ENCODE data around the gene CHODL. TPM values are rescaled to one million over a fixed set of nuclear protein-coding genes. Genes with fewer than 3 reads are reported as not detected.

Gene CHODL
- total and polyA plus RNA-seq, 2 donors (not counting 3 experiments of a cell fraction or from before 2014, with no cell fraction given), result not detected

- ChIA-PET POLR2A (no interaction called here), CTCF (interaction anchor here (1.6 kb wide), 1 partner anchor 17 kb away, joined by 5 read pairs; no protein-coding TSS in a partner anchor)
- no peaks in the 10 kb centered on the region for H3K79me2 ChIP-seq (ENCODE audit: control insufficient read depth, insufficient read depth, low read length)
- no peak overlapping the region for H3K4me2 ChIP-seq (ENCODE audit: insufficient read depth, low read length)
- dilution Hi-C loops (cut with MboI; ENCODE audit: extremely low pct_ligation_motif_present, low sequenced_read_pairs), result no loop called here
- no peaks in the 10 kb centered on the region for H3K9me1 ChIP-seq (replicated peaks; ENCODE audit: control insufficient read depth, extremely low read depth, insufficient read depth, low read length)
- no peaks in the 10 kb centered on the region for H3K4me1 ChIP-seq (ENCODE audit: control insufficient read depth, extremely low read depth, insufficient read depth, low read length)
- H4K20me1 ChIP-seq (replicated peaks; ENCODE audit: control insufficient read depth, extremely low read depth, insufficient read depth, low read length), result no peaks in the 10 kb centered on the region
- FAIRE-seq (no peak), DNase-seq (ENCODE audit: low read depth, low spot score) (no peak)
- no TSS peak for BruUV-seq (replicated peaks)
- no peaks in the 10 kb centered on the region for H3K36me3 ChIP-seq (ENCODE audit: control insufficient read depth in 2 of 2, extremely low read depth in 1 of 2, insufficient read depth in 2 of 2, low read length in 2 of 2)
- no peaks in the 10 kb centered on the region for H3K9me3 ChIP-seq (replicated peaks; ENCODE audit: control insufficient read depth, insufficient read depth, low read length)
- no peak overlapping the region for H3K4me3 ChIP-seq (replicated peaks in 1 of 3; ENCODE audit: insufficient read depth in 1 of 3, low read depth in 1 of 3, low read length in 3 of 3)
- H3K27ac ChIP-seq (ENCODE audit: insufficient read depth, low read depth, low read length), result no peak overlapping the region
- H3K9ac ChIP-seq (replicated peaks; ENCODE audit: extremely low read depth, insufficient read depth, low read length), result no peak overlapping the region
- H3K27me3 ChIP-seq (ENCODE audit: control insufficient read depth in 2 of 2, insufficient read depth in 2 of 2, low read length in 2 of 2), result no peaks in the 10 kb centered on the region
- TF ChIP-seq GATA2 (IDR thresholded peaks at IDR 0.05; ENCODE audit: insufficient read depth, insufficient read length, low read depth, low read length) (no peak), POLR2A (IDR thresholded peaks at IDR 0.05; ENCODE audit: low read depth, low read length) (no peak), FOS (IDR thresholded peaks at IDR 0.05; ENCODE audit: borderline replicate concordance, insufficient read depth, low read length) (no peak), MAX (IDR thresholded peaks at IDR 0.05; ENCODE audit: insufficient read depth, insufficient read length) (no peak), JUN (IDR thresholded peaks at IDR 0.05; ENCODE audit: borderline replicate concordance, insufficient read depth, insufficient read length, low read depth) (no peak), CTCF (IDR thresholded peaks at IDR 0.05; ENCODE audit: extremely low read depth in 1 of 2, insufficient read depth in 1 of 2, low read depth in 1 of 2, low read length in 2 of 2) (no peak), EZH2 (IDR thresholded peaks at IDR 0.05; ENCODE audit: borderline replicate concordance, low read depth, low read length, severe bottlenecking) (no peak), MYC (IDR thresholded peaks at IDR 0.05; ENCODE audit: low read depth, low read length) (no peak), POLR2AphosphoS5 (IDR thresholded peaks at IDR 0.05; ENCODE audit: insufficient read depth, low read depth, low read length) (no peak)
- intact Hi-C loops (cut with micrococcal nuclease), result no loop called here
- H2AFZ ChIP-seq (ENCODE audit: low read depth, low read length), result no peak overlapping the region
Measured at GRCh38 chr21:18220498-18220897, 24.1 kb upstream of the CHODL start.
